Esophagus muscularis mucosa (tissue), 4 donors: ENCODE measurements around the gene C1orf159. TPM values are rescaled to one million over a fixed set of nuclear protein-coding genes. Genes with fewer than 3 reads are reported as not detected.
"Not testable (repeated sequence)": the region's sequence is repeated elsewhere in the genome, so short reads cannot be mapped to it uniquely, and the experiment has no call there.

Source experiments
- DNase-seq: peaks from one replicate; pipeline ENCODE4 v3.0.0-alpha.2; 2017; ENCODE audit errors: extremely low spot score
- H3K27ac ChIP-seq, 4 donors: fragments of 200-600 bp; sonication (generic); replicated peaks in 1 of 4; 1 replicate in 3 of 4; 2 replicates in 1 of 4; pipeline ENCODE4 v1.5.1; 2016 to 2019; ENCODE audit warnings: mild to moderate bottlenecking in 1 of 4
- H3K27me3 ChIP-seq, 4 donors: fragments of 200-600 bp; sonication (generic); one replicate each; pipeline versions ENCODE4 v1.5.1 to v1.6.0; 2016 to 2019
- H3K36me3 ChIP-seq, 4 donors: fragments of 200-600 bp; sonication (generic); one replicate each; pipeline ENCODE4 v1.5.1; 2016 to 2019
- H3K4me1 ChIP-seq, 4 donors: fragments of 200-600 bp; sonication (generic); one replicate each; pipeline ENCODE4 v1.5.1; 2016 to 2019
- H3K4me3 ChIP-seq, 4 donors: fragments of 200-600 bp; sonication (generic); 1 replicate in 2 of 4; 2 replicates in 2 of 4; pipeline ENCODE4 v1.5.1; 2016 to 2019; ENCODE audit warnings: mild to moderate bottlenecking in 4 of 4, moderate library complexity in 1 of 4
- H3K9me3 ChIP-seq, 4 donors: fragments of 200-600 bp; sonication (generic); 1 replicate in 3 of 4; 2 replicates in 1 of 4; pipeline ENCODE4 v1.5.1; 2016 to 2019
- CTCF ChIP-seq, 3 experiments: fragments of 200-600 bp in 2 of 3; fragments of 450-650 bp in 1 of 3; sonication (generic) in 2 of 3; IDR thresholded peaks; one replicate each; pipeline ENCODE4 v1.5.1; 2017 to 2019; ENCODE audit warnings: antibody characterized with exemption in 3 of 3, mild to moderate bottlenecking in 2 of 3, moderate library complexity in 1 of 3
- EP300 ChIP-seq: sonication (generic); formaldehyde crosslinking; IDR thresholded peaks from one replicate; pipeline ENCODE4 v1.6.1; 2017; ENCODE audit warnings: antibody characterized with exemption
- POLR2A ChIP-seq: fragments of 450-650 bp; IDR thresholded peaks from one replicate; pipeline ENCODE4 v1.6.1; 2017; ENCODE audit warnings: antibody characterized with exemption, moderate library complexity, mild to moderate bottlenecking, low read depth
- POLR2AphosphoS5 ChIP-seq, 2 donors: sonication (generic); formaldehyde crosslinking; IDR thresholded peaks; one replicate each; pipeline ENCODE4 v1.6.1; 2017; ENCODE audit warnings: antibody characterized with exemption in 2 of 2
- WGBS: methylation state at CpG from one replicate; pipeline ENCODE4 v1.1.5; 2018; 5-methylcytosine and 5-hydroxymethylcytosine counted together
- intact Hi-C: fragments of 100-400 bp; cut with DNase I; formaldehyde crosslinking; loops from one replicate; pipeline ENCODE4 v1.15.1; 2023
- total RNA-seq, 4 donors: library from RNA; depleted of rRNA; stranded (reverse); fragments of >200 nt; gene quantifications; one replicate each; pipeline versions ENCODE4 v1.1.0 to v1.2.1, GENCODE V29; 2016

The C1orf159 gene
- total RNA-seq, 4 donors from 2014 or later, result 4.2 to 11.9 (median 8.5) TPM

GRCh38 chr1:1144122-1144842 is 28.4 kb upstream of the C1orf159 start:
- H3K27ac ChIP-seq, result no peak overlapping the region
- DNase-seq, result no peak

GRCh38 chr1:1143636-1144035 is 27.7 kb upstream of the C1orf159 start:
- H3K36me3 ChIP-seq, result no peaks in the 10 kb centered on the region
- no peak overlapping the region for H3K27ac ChIP-seq
- DNase-seq, result no peak
- no peaks in the 10 kb centered on the region for H3K4me1 ChIP-seq
- no peaks in the 10 kb centered on the region for H3K9me3 ChIP-seq
- H3K27me3 ChIP-seq, result peaks cover 0 to 71% (median 2%) of the 10 kb centered on the region in 4 donors
- TF ChIP-seq EP300 (no peak), CTCF (IDR thresholded peaks at IDR 0.05) (no peak), POLR2AphosphoS5 (IDR thresholded peaks at IDR 0.05) (no peak), POLR2A (no peak)
- 89% methylated on average over 14 of the region's 14 CpGs for WGBS
- no peak overlapping the region for H3K4me3 ChIP-seq
- intact Hi-C loops, result no loop called here

More at GRCh38 chr1:1144122-1144842, 28.4 kb upstream of the C1orf159 start:
- H3K27me3 ChIP-seq, result peaks cover 0 to 67% (median 2%) of the 10 kb centered on the region in 4 donors
- no peaks in the 10 kb centered on the region for H3K9me3 ChIP-seq
- H3K4me1 ChIP-seq, result no peaks in the 10 kb centered on the region
- no peak for TF ChIP-seq POLR2A
- TF ChIP-seq POLR2AphosphoS5 (IDR thresholded peaks at IDR 0.05), result no peak
- H3K36me3 ChIP-seq, result no peaks in the 10 kb centered on the region
- WGBS, result 66% methylated on average over 37 of the region's 42 CpGs
- intact Hi-C loops, result no loop called here
- H3K4me3 ChIP-seq, result no peak overlapping the region

GRCh38 chr1:1142844-1143243 is 27.0 kb upstream of the C1orf159 start:
- intact Hi-C loops, result no loop called here
- Histone ChIP-seq H3K27me3 (peaks cover 0 to 78% (median 2%) of the 10 kb centered on the region in 4 donors), H3K9me3 (no peaks in the 10 kb centered on the region), H3K27ac (no peak overlapping the region), H3K4me1 (no peaks in the 10 kb centered on the region), H3K4me3 (no peak overlapping the region), H3K36me3 (no peaks in the 10 kb centered on the region)
- WGBS, result 80% methylated on average over 12 of the region's 19 CpGs
- DNase-seq, result no peak
- no peak for TF ChIP-seq POLR2A
- no peak for TF ChIP-seq EP300
- no peak for TF ChIP-seq POLR2AphosphoS5 (IDR thresholded peaks at IDR 0.05)
- no peak for TF ChIP-seq CTCF (IDR thresholded peaks at IDR 0.05)

- peaks cover 0 to 82% (median 5%) of the 10 kb centered on the region in 4 donors for H3K27me3 ChIP-seq
- DNase-seq, H3K36me3 ChIP-seq, H3K9me3 ChIP-seq, intact Hi-C loops, H3K4me1 ChIP-seq, H3K4me3 ChIP-seq, H3K27ac ChIP-seq: not testable (repeated sequence)
- 62% methylated on average over 15 of the region's 15 CpGs for WGBS
Measured at GRCh38 chr1:1142352-1142751, 26.5 kb upstream of the C1orf159 start.

GRCh38 chr1:1141911-1142250 is 26.0 kb upstream of the C1orf159 start:
- H3K4me3 ChIP-seq, result no peak overlapping the region
- H3K27me3 ChIP-seq, result peaks cover 0 to 82% (median 10%) of the 10 kb centered on the region in 4 donors
- TF ChIP-seq EP300 (no peak), POLR2AphosphoS5 (IDR thresholded peaks at IDR 0.05) (no peak), CTCF (IDR thresholded peaks at IDR 0.05) (no peak), POLR2A (no peak)
- H3K27ac ChIP-seq, result no peak overlapping the region
- no peaks in the 10 kb centered on the region for H3K36me3 ChIP-seq
- intact Hi-C loops, result no loop called here
- H3K9me3 ChIP-seq, result no peaks in the 10 kb centered on the region
- 41% methylated on average over 12 of the region's 15 CpGs for WGBS
- no peak for DNase-seq
- peaks cover 0 to 5% (median 3%) of the 10 kb centered on the region in 4 donors for H3K4me1 ChIP-seq
